Inflammatory macrophage treated with lipopolysaccharide for 1 hour (primary cell): Measurements from ENCODE around the gene EML6.
A peak's percentile ranks its signal among the peaks of the same experiment; 100 is the strongest.

ENCODE experiments used
- DNase-seq, 2 donors: peaks; one replicate each; pipeline ENCODE4 v3.0.0-alpha.2; 2020 to 2022

EML6 gene

DNA sequence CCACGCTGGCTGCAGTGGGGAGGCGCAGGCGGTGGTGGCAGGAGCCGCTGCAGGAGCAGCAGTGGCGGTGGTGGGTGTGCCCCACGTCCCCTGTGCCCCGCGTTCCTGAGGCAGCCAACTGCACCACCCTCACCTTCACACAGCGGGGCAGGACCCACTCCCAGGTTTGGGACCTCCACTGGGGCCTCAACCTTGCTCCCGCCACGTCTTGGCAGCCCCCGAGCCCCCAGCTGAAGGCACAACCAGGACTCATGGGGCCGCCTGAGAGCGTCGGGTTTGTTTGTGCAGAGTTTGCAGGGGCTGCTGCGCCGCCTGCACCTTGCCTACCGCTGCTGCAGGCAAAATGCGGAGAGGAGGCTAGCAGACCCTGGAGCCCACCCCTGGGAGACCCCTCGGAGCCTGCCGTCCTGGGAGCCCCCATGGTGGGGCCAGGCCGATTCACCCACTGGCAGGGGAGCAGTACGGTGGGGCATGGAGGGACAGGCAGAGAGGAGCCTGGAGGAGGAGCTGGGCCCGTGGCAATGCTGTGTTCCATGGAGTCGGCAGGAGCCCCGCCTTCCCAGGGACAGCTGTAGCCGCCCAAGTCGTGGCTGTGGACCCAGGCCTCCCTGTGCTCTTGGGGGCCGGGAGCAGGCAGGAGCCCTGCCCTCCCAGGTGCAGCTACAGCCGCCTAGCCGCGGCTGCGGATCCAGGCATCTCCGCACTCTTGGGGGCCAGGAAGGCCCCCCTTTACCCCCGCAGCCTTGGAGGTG, 14.7 kb upstream of the EML6 start:
- DNase-seq: no peak

DNA sequence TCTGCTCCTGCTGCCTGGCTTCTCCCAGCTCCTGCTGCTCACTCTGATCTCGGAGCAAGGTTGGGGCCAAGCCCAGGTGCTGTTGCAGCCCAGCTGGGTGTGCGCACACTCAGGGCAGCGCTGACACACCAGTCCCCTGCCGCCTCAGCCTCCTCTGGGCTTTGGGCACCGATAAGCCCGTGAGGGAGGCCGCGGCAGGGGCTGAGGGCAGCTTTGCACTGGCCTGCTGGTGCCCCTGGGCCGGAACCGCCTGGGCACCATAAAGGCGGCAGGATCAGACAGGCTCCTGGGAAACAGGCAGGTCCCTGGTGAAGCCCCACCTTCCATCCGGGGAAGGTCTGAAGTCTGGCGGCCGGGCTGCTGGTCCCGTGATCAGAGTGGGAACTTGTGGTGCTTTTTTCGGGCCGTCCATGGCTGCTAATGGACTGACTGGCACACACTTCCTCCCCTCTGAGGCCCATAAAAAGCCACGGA, 14.1 kb upstream of the EML6 start:
- DNase-seq: peak in 1 of 2 donors; percentile 9

DNA sequence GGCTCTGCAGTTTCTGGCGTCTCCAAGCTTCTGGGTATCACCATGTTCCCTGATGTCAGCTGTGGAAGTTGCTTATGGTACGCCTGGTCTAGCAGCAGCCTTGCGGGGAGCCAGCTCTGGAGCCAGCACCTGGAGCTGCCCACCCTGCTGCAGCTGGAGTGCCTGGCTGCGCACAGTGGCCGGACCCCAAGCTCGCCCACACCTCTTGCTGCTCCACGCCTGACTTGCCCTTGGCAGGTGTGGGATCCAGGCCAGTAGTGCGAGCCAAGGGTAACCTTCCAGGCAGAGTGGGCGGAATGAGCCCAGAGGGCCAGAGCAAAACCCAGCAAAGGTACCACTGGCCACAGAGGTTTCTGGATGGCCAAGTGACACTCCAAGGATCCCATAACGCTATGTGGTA, 13.2 kb upstream of the EML6 start:
- DNase-seq: no peak

DNA sequence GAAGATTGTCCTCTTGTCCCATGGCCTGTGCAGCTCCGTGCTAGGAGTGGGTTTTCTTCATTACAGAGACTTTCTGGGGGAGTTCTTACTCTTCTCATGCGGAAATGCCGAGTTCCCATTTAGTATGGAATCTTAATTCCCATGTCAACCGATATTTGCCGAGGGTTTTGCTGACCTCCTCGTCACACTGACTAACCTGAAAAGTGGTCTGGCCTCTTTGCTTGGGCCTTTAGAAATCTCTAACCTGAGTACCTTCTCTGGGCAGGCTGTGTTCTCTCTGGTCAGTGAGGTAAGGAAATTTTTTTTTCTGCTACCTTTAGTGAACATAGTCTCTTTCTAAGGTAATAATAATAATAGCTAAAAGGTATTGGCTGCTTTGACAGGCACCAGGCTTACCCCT, 10.9 kb upstream of the EML6 start:
- DNase-seq: no peak

DNA sequence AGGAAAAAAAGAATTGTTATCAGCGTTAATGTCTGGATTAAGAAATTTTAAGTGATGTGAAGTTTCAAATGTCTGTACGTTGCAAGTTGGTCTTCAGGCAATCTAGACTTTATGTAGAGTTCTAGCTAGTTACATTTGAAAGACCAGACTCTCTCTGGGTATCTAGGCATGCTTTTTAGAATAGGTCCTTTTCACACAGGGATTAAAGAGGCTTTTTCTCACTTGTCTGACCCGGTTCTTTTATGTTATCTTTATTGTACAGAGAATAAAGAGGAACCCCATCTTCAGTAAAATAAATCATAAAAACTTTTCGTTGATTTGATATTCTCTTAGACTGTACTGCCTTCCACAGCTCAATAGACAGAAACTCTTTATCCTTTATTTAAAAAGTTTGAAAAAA, 8.5 kb upstream of the EML6 start:
- no peak for DNase-seq

DNA sequence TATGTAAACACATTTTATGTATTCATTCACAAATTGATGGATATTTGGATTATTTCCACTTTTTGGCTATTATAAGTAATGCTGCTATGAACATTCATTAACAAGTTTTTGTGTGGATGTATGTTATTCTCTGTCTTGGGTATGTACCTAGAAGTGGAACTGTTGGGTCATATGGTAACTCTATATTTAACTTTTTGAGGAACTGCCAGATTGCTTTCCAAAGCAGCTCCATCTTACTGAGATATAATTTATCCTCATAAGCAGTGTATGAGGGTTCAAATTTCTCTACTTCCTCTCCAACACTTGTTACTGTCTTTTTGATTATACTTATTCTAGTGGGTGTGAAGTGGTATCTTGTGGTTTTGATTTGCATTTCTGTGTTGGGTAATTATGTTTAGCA, 7.1 kb upstream of the EML6 start:
- peak in 1 of 2 donors; percentile 18 for DNase-seq

DNA sequence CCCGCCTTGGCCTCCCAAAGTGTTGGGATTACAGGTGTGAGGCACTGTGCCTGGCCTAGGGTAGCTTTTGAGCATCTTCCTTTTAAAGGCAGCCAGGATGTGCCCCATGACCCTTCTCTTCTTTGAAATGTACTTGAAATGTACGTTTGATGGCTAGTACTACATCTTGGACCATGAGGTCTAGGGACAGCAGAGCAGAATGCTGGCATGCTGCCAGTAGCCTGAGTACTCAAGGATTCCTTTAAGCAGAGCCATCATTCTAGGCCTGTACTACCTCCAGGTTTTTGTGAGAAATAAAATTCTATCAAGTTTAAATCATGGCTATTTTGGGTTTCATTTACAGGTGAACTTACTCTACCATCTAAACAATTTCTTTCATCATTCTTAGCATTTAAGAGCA, 2.9 kb upstream of the EML6 start:
- no peak for DNase-seq

DNA sequence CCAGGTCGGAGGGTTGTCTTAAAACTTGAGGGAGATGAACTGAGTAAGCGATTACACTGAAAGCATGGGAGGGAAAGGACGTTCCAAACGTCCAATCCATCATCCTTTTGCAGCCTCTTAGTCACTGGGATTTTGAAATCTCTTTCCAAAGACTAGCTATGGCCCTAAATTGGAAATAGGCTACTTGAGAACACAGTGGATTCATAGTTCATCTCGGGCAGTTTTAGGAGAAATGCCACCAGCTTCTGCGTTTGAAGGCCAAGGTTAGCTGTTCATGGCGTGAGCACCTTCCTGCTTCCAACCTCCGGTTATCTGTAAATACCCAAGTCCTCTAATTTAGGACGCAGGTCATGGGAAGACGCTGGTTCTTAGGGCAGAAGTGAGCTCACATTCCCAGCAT, 821 bp upstream of the EML6 start:
- peak in 1 of 2 donors; percentile 25 for DNase-seq

DNA sequence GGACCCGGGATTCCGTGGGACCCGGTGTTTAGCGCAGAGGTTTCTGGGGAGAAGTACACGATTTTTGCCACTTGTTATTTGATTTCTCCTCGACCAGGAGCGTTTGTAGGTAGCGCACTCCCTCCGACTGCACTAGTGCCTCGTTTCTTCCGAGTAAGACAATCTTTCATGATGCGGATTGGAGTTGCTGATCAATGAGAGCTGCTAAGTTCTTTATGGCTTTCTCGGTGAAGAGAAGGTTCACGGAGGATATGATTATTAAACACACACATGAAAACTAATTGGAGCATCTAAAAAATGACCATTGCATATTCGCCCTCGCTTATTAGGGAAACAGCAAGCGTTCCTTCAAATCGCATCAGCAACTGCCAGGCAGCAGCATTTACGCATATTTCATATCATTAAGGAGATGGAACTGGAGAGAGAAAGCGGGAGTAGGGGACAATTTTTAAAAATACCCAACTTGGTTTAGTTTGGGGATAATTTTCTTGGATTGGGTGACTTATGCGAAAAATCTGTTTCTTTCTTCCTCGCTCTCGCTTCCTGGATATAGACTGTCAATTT, 616 bp downstream of the EML6 start:
- peak in 1 of 2 donors; percentile 6 for DNase-seq

DNA sequence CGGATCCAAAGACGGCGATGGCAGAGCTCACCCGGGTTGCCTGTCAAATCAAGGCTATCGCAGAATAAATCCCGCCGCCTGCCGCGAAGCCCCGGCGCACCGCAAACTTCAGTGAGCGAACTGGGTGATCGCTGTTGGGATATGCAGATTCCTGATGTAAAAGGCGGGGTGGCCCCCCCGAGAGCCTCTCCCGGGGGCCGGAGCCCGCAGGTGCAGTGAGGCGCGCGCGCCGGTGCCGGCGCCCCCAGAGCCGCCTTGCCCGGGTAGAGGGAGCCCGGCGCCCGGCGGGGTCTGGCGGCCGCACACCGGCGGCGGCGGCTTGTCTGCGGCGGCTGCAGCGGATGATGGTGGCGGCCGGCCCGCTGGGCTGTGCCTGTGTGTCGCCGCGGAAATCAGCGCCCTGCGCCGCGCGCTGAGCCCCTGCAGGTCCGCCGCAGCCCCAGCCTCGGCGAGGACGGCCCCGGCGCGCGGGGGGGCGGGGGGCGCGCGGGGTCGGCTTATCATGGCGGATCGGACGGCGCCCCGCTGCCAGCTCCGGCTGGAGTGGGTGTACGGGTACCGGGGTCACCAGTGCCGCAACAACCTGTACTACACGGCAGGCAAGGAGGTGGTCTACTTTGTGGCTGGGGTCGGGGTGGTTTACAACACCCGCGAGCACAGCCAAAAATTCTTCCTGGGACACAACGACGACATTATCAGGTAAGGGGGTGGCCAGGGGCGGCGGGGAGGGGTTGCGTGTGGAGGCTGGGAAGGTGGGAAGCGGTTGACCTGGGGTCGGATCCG, 1.3 kb downstream of the EML6 start:
- peak in 1 of 2 donors; percentile 6 for DNase-seq

DNA sequence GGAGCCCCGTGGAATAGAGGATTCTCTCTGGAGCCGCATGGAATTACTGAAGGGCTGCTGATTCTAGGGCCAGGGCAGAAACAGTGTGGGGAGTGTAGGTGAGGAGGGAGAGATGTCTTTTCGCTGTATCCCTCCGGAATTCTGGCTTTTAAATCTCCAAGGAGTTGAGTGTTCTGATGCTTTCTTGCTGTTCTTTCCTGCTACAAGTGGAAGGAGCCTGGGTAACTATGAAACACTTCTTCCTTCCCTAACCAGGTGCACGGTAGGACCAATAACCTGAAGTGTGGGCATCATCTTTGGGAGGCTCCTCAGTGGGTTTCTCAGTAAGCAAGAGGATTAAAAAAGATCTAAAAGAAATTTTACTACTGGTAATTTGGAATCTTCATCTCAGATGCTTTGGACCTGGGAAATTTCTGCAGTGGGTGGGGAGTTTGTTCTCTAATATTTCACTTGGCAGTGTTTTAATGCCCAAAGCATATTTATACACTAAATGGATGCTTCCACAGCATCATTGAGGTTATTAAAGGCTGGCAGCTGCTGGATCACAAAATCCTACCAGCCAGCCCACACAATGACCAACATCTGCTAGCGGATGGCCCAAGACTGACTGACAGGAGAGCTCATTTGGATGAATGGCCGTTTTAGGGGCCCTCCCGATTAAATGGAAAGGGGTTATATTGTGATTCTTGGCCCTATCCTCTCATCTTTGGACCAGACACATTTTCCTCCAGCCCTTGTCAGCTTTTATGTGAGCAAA, 2.1 kb downstream of the EML6 start:
- DNase-seq: no peak

DNA sequence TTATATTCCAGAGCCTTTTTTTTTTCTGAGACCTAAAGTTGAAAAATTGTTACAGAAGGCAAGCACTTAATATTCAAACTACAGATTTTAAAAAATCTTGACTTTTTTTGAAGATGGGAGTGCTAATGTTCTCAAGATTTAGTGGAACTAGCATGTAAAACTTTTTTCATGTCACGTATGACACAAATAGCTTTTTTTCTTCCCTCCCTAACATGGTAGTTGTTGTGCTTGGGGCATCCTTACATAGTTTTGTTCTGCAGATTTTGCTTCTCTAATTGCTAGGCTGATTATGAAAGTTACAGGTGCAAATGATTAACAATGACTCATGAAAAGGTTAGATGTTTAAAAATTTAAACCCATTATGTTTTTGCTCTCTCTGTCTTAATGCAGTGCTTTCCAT, 3.0 kb downstream of the EML6 start:
- DNase-seq: no peak

DNA sequence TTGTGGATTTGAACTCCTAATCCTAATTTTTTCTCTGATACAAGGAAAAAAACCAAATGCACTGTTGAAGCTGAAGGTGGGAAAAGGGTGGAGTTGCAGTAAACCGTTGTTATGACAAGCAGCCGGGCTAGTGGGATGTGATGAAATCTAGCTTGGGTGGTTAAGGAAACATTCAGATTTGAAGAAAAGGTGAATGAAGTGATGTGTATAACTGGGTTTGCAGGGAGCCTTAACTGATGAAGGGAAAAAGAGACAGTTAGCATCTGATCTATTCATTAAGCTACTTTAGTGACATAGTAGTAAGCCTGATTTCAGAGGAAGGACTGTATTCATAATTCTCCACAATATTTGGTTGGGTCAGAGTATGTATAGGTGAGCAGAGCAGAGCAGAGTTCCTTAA, 3.5 kb downstream of the EML6 start:
- no peak for DNase-seq

DNA sequence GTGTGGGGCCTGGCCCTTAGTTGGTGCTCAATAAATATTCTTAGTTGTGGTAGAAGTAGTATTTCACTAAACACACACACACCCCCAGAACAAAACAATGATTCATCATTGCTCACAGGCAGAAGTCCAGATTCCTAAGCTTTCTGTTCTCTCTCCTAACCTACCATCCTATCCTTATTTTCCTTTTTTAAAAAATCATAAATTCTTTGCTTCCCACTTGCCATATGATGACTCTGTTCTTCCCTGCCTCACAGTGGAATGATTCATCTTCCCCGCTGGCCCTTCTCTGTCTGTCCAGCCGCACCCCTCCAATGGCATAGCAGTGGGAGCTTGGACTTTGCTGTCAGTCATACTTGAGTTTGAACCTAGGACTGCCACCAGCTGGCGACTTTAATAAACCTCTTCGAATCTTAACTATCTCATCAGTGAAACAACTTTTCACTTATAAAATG, 5.2 kb downstream of the EML6 start:
- DNase-seq: no peak

DNA sequence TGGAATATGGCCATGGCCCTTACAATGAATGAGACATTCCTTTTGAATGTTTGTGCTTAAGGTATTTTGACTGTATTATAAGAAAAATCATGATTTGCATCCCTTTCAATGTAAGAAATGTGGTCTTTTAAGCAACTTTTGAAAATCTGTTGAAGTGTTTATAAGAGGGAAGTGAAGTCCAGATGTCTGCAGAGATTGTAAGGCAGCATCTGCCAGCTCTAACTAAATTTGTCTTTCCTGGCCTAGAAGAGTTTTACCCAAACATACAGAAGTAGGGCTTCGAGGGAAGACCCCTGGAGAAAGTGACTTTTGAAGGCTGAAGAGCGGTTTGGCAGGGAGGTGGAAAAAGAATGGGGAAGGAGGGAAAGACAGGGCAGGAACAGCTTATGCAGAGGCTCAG, 12.2 kb downstream of the EML6 start:
- DNase-seq: no peak

DNA sequence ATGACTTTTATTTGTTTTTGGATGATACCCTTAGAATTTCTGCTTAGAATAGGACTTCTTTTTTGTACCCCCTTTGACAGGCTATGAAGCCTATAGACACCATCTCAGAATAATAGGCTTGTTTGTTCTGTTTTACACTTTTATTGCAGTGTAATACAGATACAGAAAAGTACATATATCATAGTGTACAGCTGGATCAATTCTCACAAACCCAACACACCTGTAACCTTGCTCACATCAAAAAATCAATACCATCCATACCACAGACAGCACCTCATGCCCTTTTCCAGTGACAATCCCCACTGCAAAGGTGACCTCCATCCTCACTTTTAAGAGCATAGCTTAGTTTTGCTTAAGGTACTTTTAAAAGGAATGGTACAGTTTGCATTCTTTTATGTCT, 14.8 kb downstream of the EML6 start:
- DNase-seq: no peak

DNA sequence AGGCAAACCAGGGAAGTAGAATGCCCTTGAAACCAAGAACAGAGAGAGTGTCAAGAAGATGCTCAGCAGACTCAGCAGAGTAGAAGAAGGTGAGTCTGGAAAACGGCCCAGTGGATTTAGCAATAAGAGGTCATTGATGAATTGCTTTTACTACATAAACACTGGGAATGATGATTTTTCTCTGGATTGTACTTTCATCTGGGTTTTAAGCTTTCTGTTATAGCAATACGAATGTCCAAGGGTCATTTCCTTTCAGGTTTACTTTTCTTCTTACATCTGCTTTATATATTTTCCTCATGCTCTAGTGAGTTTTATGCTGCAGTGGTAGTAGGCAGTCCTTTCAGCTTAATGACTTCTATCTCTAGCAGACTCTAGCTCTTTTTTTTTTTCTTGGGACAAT, 16.9 kb downstream of the EML6 start:
- DNase-seq: no peak

DNA sequence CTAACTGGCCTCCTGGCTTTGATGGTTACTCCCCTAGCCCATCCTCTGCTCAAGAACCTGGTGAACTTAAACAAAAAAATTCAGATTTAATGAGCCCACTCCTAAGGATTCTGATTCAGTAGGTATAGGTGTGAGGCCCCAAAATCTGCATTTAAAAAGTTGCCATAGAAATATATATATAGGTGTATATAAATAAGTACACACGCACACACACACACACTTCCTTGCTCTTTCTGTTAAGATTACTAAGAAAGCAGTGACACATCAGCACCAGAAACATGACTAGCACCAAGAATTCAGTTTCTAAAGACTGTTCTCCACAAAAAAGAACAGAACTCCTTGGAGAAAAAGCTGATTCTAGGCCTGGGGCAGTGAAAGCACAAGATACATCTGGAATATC, 17.8 kb downstream of the EML6 start:
- no peak for DNase-seq

DNA sequence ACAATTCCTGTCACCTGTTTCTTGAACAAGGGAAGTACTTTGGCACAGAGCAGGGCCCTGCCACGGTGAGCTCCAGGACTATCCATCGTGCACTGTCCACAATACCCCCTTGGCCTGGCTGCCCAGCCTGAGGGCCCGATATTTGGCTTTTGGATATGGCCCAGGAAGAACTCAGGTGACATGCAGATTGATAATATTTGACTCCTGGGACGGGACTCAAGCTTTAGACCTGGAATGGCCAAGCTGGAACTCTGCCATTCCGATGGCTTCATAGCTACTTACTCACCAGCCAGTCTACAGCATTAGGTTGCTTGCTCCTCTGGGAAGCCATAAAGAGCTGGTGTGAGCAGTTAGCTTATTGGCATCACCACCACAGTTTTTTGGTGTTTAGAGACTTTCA, 26.6 kb downstream of the EML6 start:
- DNase-seq: no peak

DNA sequence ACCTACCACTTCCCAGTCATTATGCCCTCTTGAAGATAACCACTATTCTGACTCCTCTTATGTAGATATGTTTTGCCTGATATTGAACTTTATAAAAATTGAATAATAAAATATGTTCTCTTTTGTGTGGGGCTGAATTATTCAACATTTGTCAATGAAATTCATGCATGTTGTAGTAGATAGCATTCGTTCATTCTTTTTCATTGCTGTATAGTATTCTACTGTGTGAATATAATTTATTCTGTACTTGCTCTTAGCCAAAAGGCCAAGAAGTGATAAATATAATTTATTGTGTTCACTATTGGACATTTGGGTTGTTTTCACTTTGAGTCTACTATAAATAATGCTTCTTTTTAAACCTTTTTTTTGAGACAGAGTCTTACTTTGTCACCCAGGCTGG, 29.0 kb downstream of the EML6 start:
- no peak for DNase-seq

DNA sequence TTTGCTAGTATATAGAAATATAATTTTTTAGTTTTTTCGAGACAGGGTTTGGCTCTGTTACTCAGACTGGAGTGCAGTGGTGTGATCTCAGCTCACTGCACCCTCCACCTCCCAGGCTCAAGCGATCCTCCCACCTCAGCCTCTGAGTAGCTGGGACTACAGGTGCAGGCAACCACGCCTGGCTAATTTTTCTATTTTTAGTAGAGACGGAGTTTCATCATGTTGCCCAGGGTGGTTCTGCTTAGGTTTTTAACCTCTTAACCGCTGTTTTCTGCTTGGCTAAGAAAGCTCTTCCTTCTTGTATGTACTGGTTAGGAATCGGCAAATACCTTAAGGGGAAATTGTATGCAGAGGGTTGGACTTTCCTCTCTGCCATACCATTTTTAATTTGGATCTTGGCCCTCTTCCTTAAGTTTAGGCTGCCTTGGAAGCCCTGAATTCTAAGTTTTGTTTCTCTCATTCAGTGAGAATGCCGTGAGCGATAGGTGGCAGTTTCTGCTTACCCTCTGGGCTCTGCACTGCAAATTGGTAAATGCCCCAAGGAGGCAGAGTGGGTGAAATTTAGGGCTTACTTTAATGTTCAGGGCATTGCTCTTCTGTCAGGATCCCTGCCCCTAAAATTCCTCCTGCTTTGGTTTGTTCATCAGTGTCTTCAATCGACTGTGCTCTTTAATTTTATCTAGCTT, 32.3 kb downstream of the EML6 start:
- no peak for DNase-seq

DNA sequence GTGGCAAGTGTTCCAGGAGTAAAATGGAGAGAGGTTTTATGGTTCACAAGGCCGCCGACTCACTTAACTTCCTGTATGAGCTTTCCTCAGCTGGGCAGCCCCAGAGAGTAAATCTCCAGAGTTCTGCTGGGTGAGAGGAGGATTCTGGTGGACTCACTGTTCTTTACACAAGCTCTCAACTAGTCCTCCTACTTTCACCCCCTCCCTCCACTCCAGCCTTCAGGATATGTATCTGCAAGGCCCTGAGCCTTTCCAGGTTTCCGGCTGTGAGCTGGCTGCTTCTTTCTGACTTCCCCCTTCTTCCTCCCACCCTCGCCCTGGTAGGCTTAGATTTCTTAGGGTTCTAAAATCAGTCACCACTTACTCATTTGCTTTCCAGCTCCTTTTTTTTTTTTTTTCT, 34.0 kb downstream of the EML6 start:
- peak; percentile 32 to 45 for DNase-seq

DNA sequence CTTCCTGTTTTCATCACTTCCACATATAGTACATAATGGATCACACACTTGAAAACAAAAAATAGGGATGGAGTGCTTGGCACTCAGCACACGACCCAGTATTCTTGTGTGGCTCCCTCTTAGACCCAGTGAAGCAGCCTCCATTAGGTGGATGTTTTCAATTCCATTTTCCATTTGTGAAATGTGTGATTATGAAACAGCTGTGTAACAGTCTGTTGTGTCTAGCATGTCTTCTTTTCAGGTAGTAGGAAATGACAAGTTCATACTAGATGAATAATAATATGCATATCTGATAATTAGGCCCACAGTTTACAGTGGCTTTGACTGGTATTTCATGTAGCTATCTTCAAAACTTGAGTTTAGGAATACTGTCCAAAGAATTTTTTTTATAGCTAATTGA, 35.5 kb downstream of the EML6 start:
- DNase-seq: no peak
